Activated CD8-positive, alpha-beta memory T cell treated with anti-CD3 and anti-CD28 coated beads for 36 hours (primary cell): ENCODE measurements around the gene TICRR. TPM values are rescaled to one million over a fixed set of nuclear protein-coding genes. Genes with fewer than 3 reads are reported as not detected.

Experiments used
- CTCF ChIA-PET: fragments of 350-600 bp; sonication (Branson Sonifier 250); formaldehyde crosslinking; loops from one replicate; lab custom pipeline; 2021; ENCODE audit warnings: antibody characterized with exemption; lab: Charles Lee
- POLR2A ChIA-PET: fragments of 350-600 bp; sonication (Branson Sonifier 250); formaldehyde crosslinking; loops from one replicate; lab custom pipeline; 2021; ENCODE audit warnings: antibody characterized with exemption; lab: Charles Lee
- total RNA-seq, 2 experiments: library from RNA; stranded (reverse); gene quantifications; one replicate each; pipeline ENCODE4 v1.2.3, GENCODE V29; 2021

TICRR gene
- total RNA-seq, 2 experiments from 2014 or later: 18.3 to 18.7 TPM

DNA sequence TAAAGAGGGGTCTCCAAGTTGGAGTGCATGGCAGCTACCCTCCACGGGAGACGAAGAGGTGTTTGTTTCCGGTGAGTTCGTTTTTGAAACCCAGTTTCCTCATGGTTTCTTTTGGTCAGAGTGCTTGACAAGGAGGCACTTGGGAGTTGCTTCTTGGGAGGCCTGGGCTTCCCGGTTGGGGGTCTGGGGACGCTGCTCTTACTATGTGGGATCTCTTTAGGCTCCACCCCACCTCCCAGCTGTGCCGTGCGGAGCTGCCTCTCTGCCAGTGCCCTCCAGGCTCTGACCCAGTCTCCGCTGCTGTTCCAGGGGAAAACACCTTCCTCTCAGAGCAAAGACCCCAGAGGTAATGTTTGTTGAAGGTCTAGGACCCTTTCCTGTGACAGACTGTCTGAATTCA, 50.4 kb downstream of the TICRR start:
- POLR2A ChIA-PET: no interaction called here
- CTCF ChIA-PET: no interaction called here

DNA sequence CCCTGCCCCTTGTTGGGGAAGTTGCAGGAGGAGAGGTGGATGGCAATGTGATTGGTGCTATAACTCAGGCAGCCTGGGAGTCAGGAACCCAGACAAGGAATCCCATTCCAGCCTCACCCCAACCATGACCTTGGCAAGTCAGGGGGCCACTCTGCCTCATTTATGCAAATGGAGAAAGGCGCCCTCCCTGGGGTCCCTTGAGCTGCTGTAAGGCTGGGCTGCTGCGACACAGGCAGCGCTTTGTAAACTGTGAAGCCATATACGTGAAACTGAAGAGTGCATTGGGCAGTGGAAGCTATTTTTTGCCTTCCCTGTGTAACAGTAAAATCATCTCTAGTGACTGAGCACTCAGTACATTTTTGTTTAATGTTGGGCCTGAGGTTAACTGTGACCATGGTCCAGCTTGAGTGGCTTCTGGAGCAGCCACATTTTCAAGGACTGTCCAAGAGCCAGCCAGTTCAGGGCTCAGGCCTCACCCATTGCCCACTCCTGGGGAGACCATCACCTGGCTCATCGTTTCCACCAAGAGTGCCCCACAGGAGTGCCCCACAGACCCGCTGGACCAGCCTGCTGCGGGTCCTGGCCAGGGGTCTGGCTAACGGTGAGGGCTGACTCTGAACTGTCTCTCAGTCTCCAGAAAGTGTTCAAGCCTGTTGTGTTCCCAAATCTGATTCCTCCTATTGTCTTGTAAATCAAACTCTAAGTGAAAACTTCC, 52.1 kb downstream of the TICRR start:
- POLR2A ChIA-PET: no interaction called here

DNA sequence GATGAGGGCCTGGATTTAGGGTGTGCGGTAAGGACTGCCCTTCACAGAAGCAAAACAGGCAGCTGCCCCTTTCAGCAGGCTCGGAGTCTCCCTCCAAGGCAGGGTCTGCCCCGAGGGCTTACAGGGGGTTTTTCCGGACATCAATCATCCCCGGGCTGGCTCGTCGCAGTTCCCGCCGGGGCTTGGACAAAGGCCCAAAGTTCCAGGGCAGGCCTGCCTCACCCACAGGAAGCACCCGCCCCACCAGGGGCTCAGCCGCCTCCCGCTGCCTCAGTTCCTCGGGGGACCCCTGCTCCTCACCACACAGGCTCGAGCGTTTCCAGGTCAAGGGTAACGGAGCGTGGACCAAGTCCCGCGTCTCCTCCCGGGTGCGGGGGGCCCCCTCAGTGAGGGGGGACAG, 53.0 kb downstream of the TICRR start:
- ChIA-PET CTCF (no interaction called here), POLR2A (no interaction called here)

More for the DNA sequence above, 52.1 kb downstream of the TICRR start:
- CTCF ChIA-PET: no interaction called here

DNA sequence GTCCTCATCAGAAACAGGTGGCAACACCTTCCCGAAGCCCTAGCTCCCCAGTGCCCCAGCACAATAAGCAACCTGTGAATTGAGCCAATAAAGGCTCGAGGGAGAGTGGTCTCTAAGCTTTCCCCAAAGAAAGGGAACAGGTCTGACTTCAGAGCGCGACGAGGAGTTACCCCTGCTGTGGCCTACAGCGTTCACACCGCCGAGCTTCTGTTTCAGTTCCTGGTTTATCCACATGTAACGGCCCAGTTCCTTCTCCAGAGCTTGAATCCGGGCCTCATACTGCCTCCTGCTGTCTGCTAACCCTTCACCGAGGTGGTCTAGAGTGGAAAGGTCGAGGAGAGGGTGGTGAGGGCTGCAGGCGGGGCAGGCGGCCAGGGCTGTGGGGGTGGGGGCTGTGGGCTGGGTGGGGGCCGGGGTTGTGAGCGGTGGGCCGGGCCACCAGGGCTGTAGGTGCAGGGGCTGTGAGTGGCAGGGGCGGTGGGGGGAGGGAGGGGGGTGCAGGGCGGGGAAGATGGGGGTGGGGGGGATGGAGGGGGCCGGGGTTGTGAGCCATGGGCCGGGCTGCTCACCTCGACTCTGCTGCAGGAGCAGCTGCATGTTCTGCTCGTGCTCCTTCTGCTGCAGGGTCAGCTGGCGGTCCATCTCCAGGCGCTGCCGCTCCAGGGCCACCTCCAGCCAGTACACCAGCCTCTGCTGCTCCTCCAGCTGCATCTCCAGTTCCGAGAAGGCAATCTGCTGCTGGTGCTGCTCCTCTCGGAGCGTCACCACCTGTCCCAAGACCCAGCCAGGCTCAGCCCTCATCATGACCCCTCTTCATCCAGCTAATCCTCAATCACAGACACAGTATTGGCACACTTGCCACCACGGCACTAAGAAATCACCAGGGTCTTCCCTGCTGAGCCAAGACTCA, 53.8 kb downstream of the TICRR start:
- ChIA-PET POLR2A (no interaction called here), CTCF (no interaction called here)

DNA sequence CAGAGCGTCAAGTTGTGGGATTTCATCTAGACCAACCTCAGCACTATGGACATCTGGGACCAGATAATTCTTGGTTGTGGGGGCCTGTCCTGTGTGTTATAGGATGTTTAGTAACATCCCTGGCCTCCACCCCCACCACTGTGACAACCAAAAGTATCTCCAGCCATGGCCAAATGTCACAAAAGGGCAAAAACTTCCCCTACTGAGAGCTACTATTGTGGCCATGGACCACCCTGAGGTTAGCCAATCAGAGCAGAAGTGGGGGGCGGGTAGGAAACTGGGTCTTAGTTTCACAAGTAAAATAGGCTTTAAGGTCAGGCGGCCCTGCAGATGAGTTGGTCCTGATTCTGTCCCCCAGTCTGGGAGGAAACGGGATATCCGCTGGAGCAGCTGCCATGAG, 54.6 kb downstream of the TICRR start:
- POLR2A ChIA-PET: no interaction called here

DNA sequence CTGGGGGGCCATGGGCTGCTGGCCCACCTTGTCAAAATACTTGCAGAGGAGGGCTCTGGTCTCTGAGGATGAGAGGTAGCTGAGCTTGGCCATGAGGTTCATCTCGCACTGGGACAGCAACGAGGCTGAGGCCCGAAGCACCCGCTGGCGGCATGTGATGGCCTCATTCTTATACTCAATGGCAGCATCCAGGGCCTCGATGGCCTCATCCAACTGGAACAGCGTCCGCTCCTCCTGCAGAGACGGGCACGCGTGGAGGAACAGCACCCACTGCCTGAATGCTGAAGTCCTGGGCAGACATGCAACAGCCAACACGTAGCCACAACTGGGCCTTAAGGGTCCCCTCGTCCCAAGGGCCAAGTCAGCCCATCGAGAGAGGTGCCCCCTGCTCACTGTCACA, 55.0 kb downstream of the TICRR start:
- ChIA-PET CTCF (no interaction called here), POLR2A (no interaction called here)

More for the DNA sequence above, 54.6 kb downstream of the TICRR start:
- CTCF ChIA-PET: no interaction called here

DNA sequence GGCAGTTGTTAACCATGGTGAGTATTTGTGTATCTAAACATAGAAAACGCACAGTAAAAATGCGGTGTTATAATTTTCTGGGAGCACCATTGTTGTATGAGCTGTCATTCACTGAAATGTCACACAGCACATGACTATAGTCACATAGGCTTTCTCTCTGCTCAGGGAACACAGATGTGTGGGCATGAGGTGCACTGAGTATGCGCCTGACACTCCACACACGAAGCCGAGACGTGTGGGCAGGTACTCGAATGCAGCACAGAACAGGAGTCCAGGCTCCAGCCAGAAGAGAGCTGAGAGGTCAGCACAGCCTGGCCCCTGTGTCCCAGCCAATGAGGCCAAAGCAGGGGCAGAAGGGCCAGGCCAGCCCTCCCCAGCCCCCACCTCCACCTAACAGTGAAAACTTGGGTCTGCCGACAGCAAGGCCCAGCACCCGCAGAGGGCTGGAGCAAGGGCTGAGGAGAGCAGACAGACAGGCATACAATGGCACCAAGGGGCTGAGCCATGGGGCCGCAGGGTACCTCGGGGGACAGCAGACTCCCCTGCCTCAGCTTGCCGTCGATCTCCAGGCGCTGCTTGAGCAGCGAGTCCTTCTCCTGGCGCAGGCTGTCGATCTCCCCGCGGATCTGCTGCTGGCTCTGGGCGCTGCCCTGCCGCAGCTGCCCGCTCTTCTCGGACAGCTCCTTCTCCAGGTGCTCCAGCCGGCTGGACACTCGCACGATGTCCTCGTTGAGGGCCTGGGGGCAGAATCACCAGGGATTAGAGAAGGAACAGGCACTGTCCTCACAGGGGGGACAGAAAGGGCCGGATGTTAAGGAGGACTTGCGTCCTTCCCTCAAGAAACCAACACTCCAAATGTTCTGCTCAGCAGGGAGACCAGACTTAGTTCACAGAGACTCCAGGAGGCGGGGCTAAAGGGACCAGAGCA, 56.0 kb downstream of the TICRR start:
- ChIA-PET CTCF (no interaction called here), POLR2A (no interaction called here)

DNA sequence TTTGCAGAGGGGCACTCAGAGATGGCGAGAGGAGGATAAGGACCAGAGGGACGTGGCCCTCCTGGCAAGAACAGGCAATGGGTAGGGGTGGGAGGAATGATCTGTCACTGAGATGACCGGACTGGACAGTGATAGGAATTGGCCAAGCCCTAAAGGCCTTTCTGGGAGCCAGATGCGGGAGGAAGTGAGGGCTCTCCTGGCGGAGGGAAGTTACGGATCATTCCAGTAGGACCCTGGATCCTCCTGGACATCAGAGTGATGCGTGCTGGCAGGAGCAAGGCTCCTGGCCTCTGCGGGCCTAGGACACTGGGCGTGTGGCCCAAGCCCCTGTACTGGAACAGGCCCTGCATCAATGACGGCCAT, 56.6 kb downstream of the TICRR start:
- ChIA-PET CTCF (no interaction called here), POLR2A (no interaction called here)

DNA sequence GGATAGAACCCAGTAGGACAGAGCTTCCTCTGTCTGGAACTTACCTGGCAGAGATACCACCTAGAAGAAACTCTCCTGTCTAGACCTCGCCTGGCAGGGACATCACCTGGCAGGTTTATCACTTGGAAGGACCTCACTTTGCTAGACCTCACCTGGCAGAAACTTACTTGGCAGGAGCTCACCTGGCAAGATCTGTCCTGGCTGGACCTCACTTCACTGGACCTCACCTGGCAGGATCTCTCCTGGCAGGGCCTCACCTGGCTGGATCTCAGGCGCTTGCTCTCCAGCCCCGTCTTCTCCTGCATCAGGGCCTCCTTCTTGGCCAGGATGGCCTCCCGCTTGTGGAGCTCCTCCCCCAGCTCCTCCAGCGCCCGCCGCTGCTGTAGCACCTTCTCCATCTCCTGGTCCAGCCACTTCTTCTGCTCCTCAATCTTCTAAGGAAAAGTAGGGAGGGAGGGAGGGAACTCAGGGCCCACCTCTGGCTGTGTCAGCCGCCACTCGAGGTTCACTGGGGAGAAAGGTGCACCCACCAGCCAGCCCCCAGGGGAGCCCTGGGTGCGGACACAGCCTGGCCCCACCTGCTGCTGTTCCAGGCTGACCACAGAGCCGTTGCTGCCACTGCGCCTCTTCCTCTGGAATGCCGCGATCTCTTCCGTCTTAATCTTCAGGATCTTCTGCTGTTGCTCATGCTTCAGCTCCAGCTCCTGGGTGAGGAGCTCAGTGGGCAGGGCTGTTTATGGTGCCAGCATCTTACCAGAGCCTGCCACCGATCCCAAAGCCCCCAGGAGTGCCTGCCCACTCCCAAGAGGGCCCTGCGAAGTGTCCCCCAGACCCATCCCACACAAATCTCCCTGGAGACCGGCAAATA, 57.5 kb downstream of the TICRR start:
- POLR2A ChIA-PET: no interaction called here
- CTCF ChIA-PET: no interaction called here

DNA sequence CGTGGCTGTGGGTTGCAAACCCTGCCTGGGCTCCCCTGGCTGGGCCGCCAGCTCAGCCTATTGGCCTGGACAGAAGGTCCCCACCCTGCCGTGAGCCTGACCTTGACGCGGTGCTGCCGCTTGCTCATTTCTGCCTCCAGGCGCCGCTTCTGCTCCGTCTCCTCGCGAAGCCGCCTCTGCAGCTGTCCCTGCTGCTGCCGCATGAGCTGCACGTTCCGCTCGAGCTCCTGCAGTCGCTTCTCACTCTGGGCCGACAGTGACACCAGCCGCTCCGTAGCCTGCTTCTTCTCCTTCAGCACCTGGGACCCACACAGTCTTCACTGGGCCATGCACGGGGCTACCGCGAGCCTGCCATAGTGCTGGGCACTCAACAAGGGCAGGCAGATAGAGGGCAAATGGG, 58.3 kb downstream of the TICRR start:
- ChIA-PET CTCF (no interaction called here), POLR2A (no interaction called here)

DNA sequence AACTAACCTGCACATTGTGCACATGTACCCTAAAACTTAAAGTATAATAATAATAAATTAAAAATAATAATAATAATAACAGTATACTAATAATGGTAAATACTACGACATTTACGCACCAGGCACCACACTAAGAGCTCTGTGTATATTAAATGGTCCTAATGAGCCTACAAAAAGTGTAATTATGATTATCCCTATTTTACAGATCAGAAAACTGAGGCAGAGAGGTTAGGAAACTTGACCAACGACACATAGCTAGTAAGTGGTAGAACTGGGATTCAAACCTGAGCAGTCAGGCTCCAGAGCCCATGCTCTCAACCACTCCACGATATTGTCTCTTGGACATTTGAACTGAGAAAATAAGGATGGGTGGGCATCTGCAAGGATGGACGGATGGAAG, 65.0 kb downstream of the TICRR start:
- ChIA-PET CTCF (no interaction called here), POLR2A (no interaction called here)

DNA sequence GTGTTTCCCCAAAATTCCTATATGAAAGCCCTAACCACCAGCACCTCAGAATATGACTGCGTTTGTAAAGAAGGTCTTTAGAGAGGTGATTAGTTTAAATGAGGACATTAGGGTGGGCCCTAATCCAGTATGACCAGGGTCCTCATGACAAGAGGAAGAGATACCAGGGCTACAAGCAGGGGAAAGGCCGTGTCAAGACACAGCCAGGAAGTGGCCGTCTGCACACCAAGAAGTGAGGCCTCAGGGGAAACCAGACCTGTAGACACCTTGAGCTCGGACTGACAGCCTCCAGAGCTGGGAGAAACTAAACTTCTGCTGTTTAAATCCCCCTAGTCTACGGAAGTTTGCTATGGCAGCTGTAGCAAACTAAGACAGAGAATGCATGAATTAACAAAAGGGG, 65.8 kb downstream of the TICRR start:
- ChIA-PET CTCF (no interaction called here), POLR2A (interaction anchor here (0.6 kb wide), 1 partner anchor 390 kb away, joined by 4 read pairs; no protein-coding TSS in a partner anchor)

DNA sequence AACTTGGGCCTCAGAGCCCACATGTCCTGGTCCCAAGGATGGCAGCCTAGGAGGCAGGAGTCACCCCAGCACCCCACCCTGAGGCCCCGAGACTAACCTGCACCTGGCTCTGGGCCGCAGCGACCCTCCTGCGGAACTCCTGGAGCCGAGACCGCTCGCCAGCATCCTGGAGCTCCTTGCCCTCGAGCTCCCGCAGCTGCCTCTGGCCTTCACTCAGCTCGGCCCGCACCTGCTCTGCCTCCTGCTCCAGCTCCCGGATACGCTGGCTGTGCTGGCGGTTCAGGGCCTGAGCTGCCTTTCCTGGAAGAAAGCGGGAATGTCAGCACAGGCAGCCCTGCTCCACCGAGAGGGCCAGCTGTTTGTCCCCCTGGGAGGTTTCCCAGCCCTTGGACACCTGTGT, 66.8 kb downstream of the TICRR start:
- CTCF ChIA-PET: no interaction called here
- POLR2A ChIA-PET: no interaction called here

DNA sequence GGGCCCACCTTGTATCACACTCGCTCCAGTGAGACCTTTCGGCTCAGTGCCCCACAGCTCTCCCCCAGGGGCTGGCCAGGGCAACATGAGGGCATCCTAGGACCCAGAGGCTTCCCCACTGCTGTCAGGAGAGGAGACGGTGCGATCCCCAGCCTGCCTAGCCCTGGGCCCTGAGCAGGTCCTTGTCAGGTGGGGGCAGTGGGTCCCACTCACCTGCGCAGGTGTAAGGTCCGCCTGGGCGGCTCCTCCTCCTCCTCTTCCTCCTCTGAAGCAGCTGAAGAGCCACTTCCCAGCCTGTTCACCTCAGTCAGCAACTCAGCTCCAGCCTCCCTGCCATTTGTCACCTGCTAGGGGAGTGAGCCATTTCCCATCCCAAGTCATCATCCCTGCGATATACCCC, 70.4 kb downstream of the TICRR start:
- POLR2A ChIA-PET: no interaction called here

DNA sequence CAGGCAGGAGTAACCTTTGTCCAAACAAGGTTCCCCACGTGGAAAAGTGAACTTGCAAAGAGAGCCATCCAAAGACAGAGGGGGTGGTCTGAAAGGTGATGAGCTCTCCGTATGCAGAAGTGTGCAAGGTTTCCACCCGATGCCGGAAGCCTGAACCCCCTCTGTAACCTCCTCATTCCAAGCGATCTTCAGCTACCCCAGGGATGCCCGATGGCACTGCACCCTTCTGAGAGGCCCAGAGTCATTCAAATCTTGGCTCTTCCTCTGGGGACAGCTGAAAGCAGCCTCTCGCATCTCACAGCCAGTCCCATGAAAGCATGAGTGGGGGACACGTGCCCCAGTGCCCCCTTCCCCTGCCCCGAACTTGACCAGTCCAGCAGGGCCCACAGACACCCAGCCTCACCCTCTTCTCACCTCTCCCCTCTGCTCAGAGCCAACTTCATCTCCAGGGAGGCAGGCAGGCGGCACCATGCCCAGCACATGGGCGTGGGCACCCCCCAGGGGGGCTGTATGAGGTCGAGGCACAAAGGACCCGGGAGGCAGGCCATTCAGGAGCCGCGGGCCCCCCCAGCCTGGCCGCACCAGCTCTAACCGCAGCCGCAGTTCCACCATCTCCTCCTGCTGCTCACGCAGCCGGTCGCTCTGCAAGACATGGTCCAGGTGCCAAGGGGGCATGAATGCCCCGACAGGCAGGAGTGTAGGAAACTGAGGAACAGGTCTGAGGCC, 71.3 kb downstream of the TICRR start:
- ChIA-PET CTCF (interaction anchor here (1.1 to 1.7 kb wide), 5 partner anchors 9 to 83 kb away, joined by 3 to 4 read pairs (median 3); partner anchors contain the start of genes KIF7 and PLIN1), POLR2A (no interaction called here)

More for the DNA sequence above, 70.4 kb downstream of the TICRR start:
- CTCF ChIA-PET: interaction anchor here (1.2 kb wide), 1 partner anchor 75 kb away, joined by 3 read pairs; no protein-coding TSS in a partner anchor

DNA sequence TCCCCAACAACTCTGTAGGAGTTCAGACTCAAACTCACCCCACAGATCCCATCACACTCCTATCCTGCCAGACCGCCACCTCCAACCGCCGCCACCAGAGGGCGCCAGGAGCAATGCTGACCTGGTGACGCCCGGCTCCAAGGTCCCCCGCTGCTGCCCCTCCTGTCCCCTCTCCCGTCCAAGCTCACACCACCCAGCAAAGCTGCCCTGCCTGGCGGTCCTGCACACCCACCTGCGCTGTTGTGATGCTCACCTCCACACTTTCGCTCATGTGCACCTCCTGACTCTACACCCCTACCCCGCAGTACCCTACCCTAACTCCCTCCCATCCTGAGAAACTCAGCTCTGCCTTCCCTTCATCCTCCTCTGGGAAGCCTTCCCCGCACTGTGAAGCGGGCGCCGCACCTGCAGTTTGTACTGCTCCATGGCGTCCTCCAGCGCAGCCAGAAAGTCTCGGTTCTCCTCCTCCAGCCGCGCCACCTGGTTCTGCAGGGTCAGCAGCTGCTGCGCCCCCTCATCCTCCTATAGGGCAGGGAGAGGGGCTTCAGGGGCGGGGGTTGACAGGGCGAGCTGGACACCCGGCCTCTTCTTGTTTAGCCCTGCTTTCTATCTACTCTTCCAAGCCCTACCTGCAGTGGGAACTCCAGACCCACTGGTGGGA, 72.1 kb downstream of the TICRR start:
- CTCF ChIA-PET: interaction anchor here (0.9 to 1.7 kb wide), 7 partner anchors 8 to 152 kb away, joined by 3 to 4 read pairs (median 3); partner anchors contain the start of genes KIF7 and PLIN1
- POLR2A ChIA-PET: no interaction called here
